Trophoblast cell (in vitro differentiated cells and primary cell): ENCODE results near the gene SLC39A5.

Source experiments
- DNase-seq, 2 donors: peaks; one replicate each; pipeline ENCODE4 v3.0.0-alpha.2; 2016
- H2AFZ ChIP-seq: 2 replicates; pipeline ENCODE4 v1.6.1; 2013; ENCODE audit warnings: low read length, moderate library complexity, mild to moderate bottlenecking; ENCODE audit not compliant: insufficient read depth, poor library complexity
- H2AK5ac ChIP-seq: 2 replicates; pipeline ENCODE4 v1.6.1; 2013; ENCODE audit warnings: mild to moderate bottlenecking, low read length
- H2BK120ac ChIP-seq: 2 replicates; pipeline ENCODE4 v1.6.1; 2013; ENCODE audit warnings: low read length, mild to moderate bottlenecking, moderate library complexity; ENCODE audit not compliant: insufficient read depth, poor library complexity
- H2BK12ac ChIP-seq: 2 replicates; pipeline ENCODE4 v1.6.1; 2013; ENCODE audit warnings: mild to moderate bottlenecking, low read length, moderate library complexity
- H2BK5ac ChIP-seq: 2 replicates; pipeline ENCODE4 v1.6.1; 2013; ENCODE audit warnings: low read length, low read depth, moderate library complexity, mild to moderate bottlenecking; ENCODE audit not compliant: poor library complexity
- H3K14ac ChIP-seq: 2 replicates; pipeline ENCODE4 v1.6.1; 2013; ENCODE audit warnings: mild to moderate bottlenecking, low read length
- H3K18ac ChIP-seq: 2 replicates; pipeline ENCODE4 v1.6.1; 2013; ENCODE audit warnings: mild to moderate bottlenecking, low read length
- H3K23ac ChIP-seq: 2 replicates; pipeline ENCODE4 v1.6.1; 2013; ENCODE audit warnings: low read length
- H3K27ac ChIP-seq: 2 replicates; pipeline ENCODE4 v1.5.1; 2013; ENCODE audit warnings: low read depth, mild to moderate bottlenecking, inconsistent platforms, low read length, moderate library complexity
- H3K27me3 ChIP-seq: 2 replicates; pipeline ENCODE4 v1.6.1; 2013; ENCODE audit warnings: inconsistent platforms, mild to moderate bottlenecking, low read length, moderate library complexity; ENCODE audit not compliant: insufficient read depth
- H3K36me3 ChIP-seq, 2 experiments: 1 replicate in 1 of 2; 2 replicates in 1 of 2; pipeline ENCODE4 v1.6.1; 2013; ENCODE audit warnings: low read length in 2 of 2, mild to moderate bottlenecking in 2 of 2, moderate library complexity in 1 of 2; ENCODE audit not compliant: insufficient read depth in 2 of 2, control insufficient read depth in 1 of 2
- H3K4ac ChIP-seq: 2 replicates; pipeline ENCODE4 v1.6.1; 2013; ENCODE audit warnings: low read depth, mild to moderate bottlenecking, low read length, moderate library complexity
- H3K4me1 ChIP-seq, 2 experiments: 1 replicate in 1 of 2; 2 replicates in 1 of 2; pipeline ENCODE4 v1.6.1; 2013; ENCODE audit warnings: low read length in 2 of 2, mild to moderate bottlenecking in 2 of 2, moderate library complexity in 1 of 2; ENCODE audit not compliant: insufficient read depth in 2 of 2, control insufficient read depth in 1 of 2
- H3K4me2 ChIP-seq: 2 replicates; pipeline ENCODE4 v1.6.1; 2013; ENCODE audit warnings: inconsistent platforms, mild to moderate bottlenecking, low read length, moderate library complexity
- H3K4me3 ChIP-seq: 2 replicates; pipeline ENCODE4 v1.5.1; 2013; ENCODE audit warnings: mild to moderate bottlenecking, low read depth, low read length, inconsistent platforms
- H3K79me1 ChIP-seq: one replicate; pipeline ENCODE4 v1.6.1; 2013; ENCODE audit warnings: low read length
- H3K79me2 ChIP-seq: 2 replicates; pipeline ENCODE4 v1.6.1; 2013; ENCODE audit warnings: low read length, mild to moderate bottlenecking; ENCODE audit not compliant: control insufficient read depth, insufficient read depth, poor library complexity
- H3K9ac ChIP-seq: 2 replicates; pipeline ENCODE4 v1.6.1; 2013; ENCODE audit warnings: mild to moderate bottlenecking, low read length
- H3K9me3 ChIP-seq: 2 replicates; pipeline ENCODE4 v1.6.1; 2013; ENCODE audit warnings: low read depth, mild to moderate bottlenecking, control low read depth, inconsistent platforms, low read length; ENCODE audit not compliant: insufficient read depth
- H4K12ac ChIP-seq: 2 replicates; pipeline ENCODE4 v1.6.1; 2013; ENCODE audit warnings: low read depth, mild to moderate bottlenecking, low read length, moderate library complexity
- H4K8ac ChIP-seq: 2 replicates; pipeline ENCODE4 v1.6.1; 2013; ENCODE audit warnings: low read depth, mild to moderate bottlenecking, low read length, moderate library complexity
- H4K91ac ChIP-seq: one replicate; pipeline ENCODE4 v1.6.1; 2013; ENCODE audit warnings: low read depth, mild to moderate bottlenecking, low read length, moderate library complexity
- WGBS: extraction: QIAGEN DNeasy Blood & Tissue Kit; methylation state at CpG from one replicate; pipeline ENCODE4 v1.1.7; 2013; ENCODE audit warnings: missing lambda C conversion rate; ENCODE audit not compliant: insufficient read length, insufficient coverage; ENCODE audit errors: extremely low coverage; 5-methylcytosine and 5-hydroxymethylcytosine counted together

Gene SLC39A5

DNA sequence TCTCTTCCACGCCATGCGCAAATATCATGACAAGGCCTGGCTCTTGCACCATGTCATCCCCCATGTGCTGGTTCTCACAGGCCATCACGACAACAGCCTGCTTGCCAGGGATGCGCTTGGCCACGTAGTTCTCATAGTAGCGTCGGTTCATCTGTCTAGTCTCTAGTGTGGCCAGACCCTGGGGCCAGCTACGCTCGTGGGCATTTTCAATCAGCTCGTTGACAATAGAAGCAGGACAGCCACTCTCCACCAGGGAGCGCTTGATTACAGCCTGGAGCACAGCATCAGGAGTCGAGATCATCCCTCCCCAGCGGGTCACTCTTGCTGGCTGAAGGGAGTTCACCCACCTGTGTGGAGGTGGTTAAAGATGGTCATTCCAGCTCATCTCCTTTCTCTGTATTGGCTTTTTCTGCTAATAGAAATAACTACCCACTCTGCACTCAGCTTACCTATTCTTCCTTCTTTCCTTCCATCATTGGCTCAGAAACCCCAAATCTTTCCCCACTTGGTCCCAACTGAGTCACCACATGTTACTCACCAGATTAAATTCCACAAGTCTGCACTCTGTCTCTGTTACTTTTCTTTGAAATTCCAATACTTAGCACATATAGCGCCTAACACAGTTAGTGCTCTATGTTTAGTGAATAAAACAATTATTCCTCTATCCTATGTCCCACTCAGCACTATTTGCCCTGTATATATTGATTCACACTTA, 23.2 kb upstream of the SLC39A5 start:
- Histone ChIP-seq H3K4me2 (no peak overlapping the region), H3K4me1 (no peaks in the 10 kb centered on the region), H3K4ac (no peak overlapping the region), H2AK5ac (no peak overlapping the region), H3K27ac (no peak overlapping the region), H3K14ac (no peak overlapping the region), H3K9me3 (peaks cover 5% of the 10 kb centered on the region), H4K12ac (no peak overlapping the region), H2BK5ac (no peak overlapping the region), H3K79me2 (no peaks in the 10 kb centered on the region), H2BK120ac (no peak overlapping the region), H2AFZ (no peak overlapping the region), H3K27me3 (no peaks in the 10 kb centered on the region), H3K79me1 (no peaks in the 10 kb centered on the region), H4K8ac (no peak overlapping the region), H3K18ac (no peak overlapping the region), H3K9ac (no peak overlapping the region), H2BK12ac (no peak overlapping the region), H3K36me3 (peaks cover 29 to 34% of the 10 kb centered on the region in 2 experiments), H4K91ac (no peak overlapping the region), H3K4me3 (no peak overlapping the region), H3K23ac (no peak overlapping the region)
- WGBS, result no CpG with 5 or more reads among the region's 14 CpGs
- peak; percentile 56 to 76 for DNase-seq

- Histone ChIP-seq H3K18ac (no peak overlapping the region), H2AFZ (no peak overlapping the region), H3K14ac (no peak overlapping the region), H4K12ac (no peak overlapping the region), H3K9me3 (peaks cover 5% of the 10 kb centered on the region), H3K23ac (no peak overlapping the region), H2BK12ac (no peak overlapping the region), H3K9ac (no peak overlapping the region), H3K4me2 (no peak overlapping the region), H2BK120ac (no peak overlapping the region), H2AK5ac (no peak overlapping the region), H3K4me1 (no peaks in the 10 kb centered on the region), H4K8ac (no peak overlapping the region), H3K27ac (no peak overlapping the region), H3K79me1 (no peaks in the 10 kb centered on the region), H4K91ac (no peak overlapping the region), H3K27me3 (no peaks in the 10 kb centered on the region), H2BK5ac (no peak overlapping the region), H3K4me3 (no peak overlapping the region), H3K4ac (no peak overlapping the region), H3K79me2 (no peaks in the 10 kb centered on the region), H3K36me3 (peaks cover 37 to 45% of the 10 kb centered on the region in 2 experiments)
- no peak for DNase-seq
- no CpG with 5 or more reads among the region's 6 CpGs for WGBS
These were observed 21.8 kb upstream of the SLC39A5 start for GRCh38 chr12:56208006-56208405.

DNA sequence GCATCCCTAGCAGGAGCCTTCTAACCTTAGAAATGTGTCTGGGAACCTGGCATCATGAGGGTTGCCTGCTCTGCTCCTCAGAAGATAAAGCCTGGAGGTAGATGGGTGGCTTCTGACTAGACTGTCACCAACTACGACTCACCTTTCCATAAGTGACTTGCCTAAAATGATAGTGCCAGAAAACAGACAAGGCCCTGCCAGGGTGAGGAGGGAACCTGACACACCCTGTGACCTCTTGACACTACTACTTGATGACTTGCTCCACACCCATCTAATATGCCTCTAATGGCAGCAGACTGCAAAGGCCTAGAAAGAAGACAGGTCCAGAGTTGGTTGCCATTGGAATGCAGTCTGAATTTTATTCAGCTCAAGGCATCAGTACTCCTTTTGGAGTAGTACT, 17.5 kb upstream of the SLC39A5 start:
- no peak overlapping the region for H3K9ac ChIP-seq

DNA sequence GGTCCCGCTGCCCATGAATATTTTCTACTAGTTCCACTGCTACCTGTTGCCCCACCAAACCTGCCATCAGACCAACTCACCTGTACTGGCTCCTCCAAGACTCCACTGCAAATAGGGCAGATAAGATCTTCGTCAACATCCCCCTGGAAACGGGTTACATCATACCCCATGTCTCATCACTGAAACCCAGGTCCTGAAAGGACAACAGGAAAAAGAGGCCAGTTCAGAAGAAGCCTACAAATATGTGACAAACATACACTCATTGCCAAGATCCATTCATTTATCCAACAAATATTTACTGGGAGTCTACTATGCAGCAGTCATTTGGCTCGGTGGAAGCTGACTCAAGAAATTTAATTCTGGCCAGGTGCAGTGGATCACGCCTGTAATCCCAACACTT, 16.0 kb upstream of the SLC39A5 start:
- DNase-seq, result peak in 1 of 2 donors; percentile 19
- Histone ChIP-seq H2BK120ac (no peak overlapping the region), H2BK5ac (no peak overlapping the region), H3K27me3 (no peaks in the 10 kb centered on the region), H2AK5ac (no peak overlapping the region), H3K4me2 (no peak overlapping the region), H4K8ac (no peak overlapping the region), H3K27ac (no peak overlapping the region), H3K18ac (no peak overlapping the region), H4K91ac (no peak overlapping the region), H3K14ac (no peak overlapping the region), H3K9ac (no peak overlapping the region), H3K4me3 (no peak overlapping the region), H4K12ac (no peak overlapping the region), H3K36me3 (peaks cover 39 to 49% of the 10 kb centered on the region in 2 experiments), H3K23ac (no peak overlapping the region), H3K4me1 (no peaks in the 10 kb centered on the region), H3K4ac (no peak overlapping the region), H3K79me2 (peaks cover 1% of the 10 kb centered on the region), H2AFZ (no peak overlapping the region), H2BK12ac (no peak overlapping the region), H3K79me1 (no peaks in the 10 kb centered on the region), H3K9me3 (peaks cover 4% of the 10 kb centered on the region)
- no CpG with 5 or more reads among the region's 5 CpGs for WGBS

More for the DNA sequence above, 17.5 kb upstream of the SLC39A5 start:
- no peak overlapping the region for H2AFZ ChIP-seq
- H3K27me3 ChIP-seq, result no peaks in the 10 kb centered on the region
- H3K79me2 ChIP-seq, result no peaks in the 10 kb centered on the region
- no CpG with 5 or more reads among the region's 1 CpG for WGBS
- no peak overlapping the region for H3K14ac ChIP-seq
- no peak overlapping the region for H3K23ac ChIP-seq
- H3K27ac ChIP-seq, result no peak overlapping the region
- no peaks in the 10 kb centered on the region for H3K4me1 ChIP-seq
- no peak overlapping the region for H4K12ac ChIP-seq
- no peak overlapping the region for H3K4me2 ChIP-seq
- DNase-seq, result no peak
- no peak overlapping the region for H2BK12ac ChIP-seq
- H2AK5ac ChIP-seq, result no peak overlapping the region
- H4K91ac ChIP-seq, result no peak overlapping the region
- no peak overlapping the region for H3K4me3 ChIP-seq
- H2BK5ac ChIP-seq, result no peak overlapping the region
- peaks cover 5% of the 10 kb centered on the region for H3K9me3 ChIP-seq
- H3K18ac ChIP-seq, result no peak overlapping the region
- H2BK120ac ChIP-seq, result no peak overlapping the region
- H3K36me3 ChIP-seq, result peaks cover 47 to 55% of the 10 kb centered on the region in 2 experiments
- H4K8ac ChIP-seq, result no peak overlapping the region
- H3K4ac ChIP-seq, result no peak overlapping the region
- no peaks in the 10 kb centered on the region for H3K79me1 ChIP-seq
